Measurements from ENCODE around the gene DMD.

Gene DMD

DNA sequence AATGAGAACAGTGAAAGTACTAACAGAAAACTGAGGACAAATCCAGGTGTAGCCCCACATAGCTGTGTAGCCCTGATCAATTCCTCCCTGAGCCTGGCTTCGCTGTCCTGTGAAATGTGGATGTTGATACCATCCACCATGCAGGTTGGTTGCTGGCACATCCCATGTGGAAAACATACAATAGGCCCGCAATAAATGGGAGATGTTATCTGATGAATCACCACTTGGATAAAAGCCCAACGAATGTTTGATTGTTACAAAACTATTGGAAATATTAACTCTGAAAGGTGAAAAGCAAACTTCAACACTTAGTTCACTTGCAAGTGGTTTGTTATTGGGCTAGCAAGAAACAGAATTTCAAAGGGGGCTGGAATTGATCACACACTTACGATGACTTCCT, 1953.2 kb downstream of the DMD start:
- DNase-seq (ENCODE audit: low read depth in 1 of 2, low spot score in 1 of 2), result no peak

DNA sequence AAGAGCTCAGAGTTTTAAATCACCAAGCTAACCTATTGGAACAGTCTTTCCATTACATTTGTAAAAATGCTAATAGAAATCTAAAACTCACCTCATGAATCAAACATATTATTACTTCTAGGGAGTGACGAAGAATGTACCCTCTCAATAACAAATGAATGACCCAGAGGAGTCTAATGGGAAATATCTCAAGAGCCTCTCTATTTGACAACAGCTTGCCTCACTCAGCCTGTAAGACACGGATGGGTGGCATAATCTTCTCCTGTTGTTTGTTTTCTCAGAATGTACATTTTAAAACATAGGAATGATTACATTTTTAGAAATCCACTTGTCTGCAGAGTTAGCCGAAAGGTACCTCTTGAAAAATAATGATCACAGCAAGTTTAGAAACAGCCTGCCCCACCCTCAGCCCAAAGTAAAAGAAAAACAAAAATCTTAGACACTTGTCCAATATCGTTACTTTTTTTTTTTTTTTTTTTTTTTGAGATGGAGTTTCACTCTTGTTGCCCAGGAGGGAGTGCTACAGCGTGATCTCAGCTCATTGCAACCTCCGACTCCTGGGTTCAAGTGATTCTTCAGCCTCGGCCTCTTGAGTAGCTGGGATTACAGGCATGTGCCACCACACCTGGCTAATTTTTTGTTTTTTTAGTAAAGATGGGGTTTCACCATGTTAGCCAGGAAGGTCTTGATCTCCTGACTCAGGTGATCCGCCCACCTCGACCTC, 1955.9 kb downstream of the DMD start:
- DNase-seq (ENCODE audit: low read depth in 1 of 2, low spot score in 1 of 2), result no peak

DNA sequence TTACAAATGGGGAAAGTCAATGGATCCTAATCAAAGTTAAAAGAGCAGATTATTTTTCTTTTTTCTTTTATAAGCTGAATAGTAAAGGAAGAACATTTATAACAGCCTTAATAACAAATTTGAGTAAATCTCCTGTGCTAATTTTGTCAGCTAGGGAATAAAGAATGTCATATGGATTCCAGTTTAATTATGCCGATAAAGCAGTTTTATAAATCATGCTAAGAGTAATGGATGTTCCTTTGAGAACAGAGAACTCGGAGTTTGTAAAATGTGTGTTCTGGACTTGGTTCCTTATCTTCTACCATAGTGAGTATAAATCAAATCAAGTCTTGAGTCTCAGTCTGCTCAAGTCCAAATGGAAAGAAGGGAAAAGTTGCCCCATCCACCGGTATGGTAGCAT, 1959.2 kb downstream of the DMD start:
- DNase-seq (ENCODE audit: low read depth in 1 of 2, low spot score in 1 of 2), result no peak

DNA sequence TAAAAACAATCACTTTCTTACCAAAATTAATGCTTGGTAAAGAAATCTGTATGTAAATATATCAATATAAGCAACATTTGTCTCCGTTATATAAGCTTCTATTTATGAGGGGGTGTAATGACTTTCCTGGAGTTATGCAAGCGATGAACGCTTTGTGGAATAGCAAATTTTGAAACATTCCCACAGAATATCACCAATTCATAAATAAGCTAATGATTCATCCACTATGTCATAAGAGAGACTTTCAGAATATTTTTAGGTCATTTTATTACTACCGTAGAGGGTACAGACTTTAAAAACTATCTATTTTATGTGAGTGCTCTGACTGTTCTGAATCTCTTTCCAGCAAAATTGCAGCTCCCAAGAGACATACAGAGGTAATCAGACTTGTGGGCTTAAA, 1960.0 kb downstream of the DMD start:
- no peak for DNase-seq (ENCODE audit: low read depth in 1 of 2, low spot score in 1 of 2)

DNA sequence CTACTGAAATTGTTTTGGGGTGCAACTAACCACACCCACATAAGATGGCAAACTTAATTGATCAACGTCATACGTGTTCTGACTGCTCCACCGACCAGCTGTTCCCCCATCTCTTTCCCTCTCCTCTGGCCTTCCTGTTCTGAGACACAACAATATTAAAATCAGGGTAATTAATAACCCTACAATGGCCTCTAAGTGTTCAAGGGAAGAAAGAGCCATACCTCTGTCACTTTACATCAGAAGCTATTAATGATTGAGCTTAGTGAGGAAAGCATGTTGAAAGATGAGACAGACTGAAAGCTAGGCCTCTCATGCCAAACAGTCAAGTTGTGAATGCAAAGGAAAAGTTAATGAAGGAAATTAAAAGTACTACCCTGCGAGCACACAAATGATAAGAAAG, 1965.6 kb downstream of the DMD start:
- no peak for DNase-seq (ENCODE audit: low read depth in 1 of 2, low spot score in 1 of 2)

DNA sequence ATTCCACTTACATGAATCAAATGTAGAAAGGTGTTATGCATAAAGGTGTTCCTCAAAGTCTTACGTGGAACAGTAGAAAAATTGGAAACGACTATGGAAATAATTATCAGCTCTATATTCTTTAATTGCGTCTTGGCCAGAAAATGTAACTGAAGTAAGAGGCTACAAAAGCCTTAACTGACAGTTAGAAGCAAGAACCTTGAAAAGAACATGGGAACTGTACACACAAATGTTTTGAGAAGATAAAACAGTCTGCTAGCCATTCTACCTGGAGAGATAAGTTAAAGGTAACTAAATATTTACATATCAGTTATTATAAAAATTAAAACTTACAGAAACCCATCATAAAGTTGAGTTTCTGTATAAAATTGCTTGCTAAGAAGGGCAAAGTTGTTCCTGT, 1967.5 kb downstream of the DMD start:
- DNase-seq (ENCODE audit: low read depth in 1 of 2, low spot score in 1 of 2), result no peak

DNA sequence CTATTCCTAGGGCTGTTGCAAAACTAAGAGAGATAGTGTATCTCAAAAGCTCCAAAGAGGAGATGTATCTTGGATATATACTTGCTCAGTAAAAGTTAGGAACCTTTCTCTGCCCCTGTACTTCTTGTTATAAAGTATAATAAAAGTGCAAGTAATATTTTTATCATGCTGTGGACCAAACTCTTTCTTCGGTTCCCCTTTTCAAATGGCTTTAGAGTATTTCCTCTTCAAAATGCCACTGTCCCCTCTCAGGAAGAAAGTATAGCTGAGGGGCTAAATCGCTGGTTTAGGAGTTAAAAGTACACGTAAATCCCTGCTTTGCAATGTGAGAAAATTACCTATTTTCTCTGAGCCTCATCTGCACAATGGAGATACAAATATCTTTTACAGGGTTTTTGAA, 1970.4 kb downstream of the DMD start:
- DNase-seq (ENCODE audit: low read depth in 1 of 2, low spot score in 1 of 2), result no peak

DNA sequence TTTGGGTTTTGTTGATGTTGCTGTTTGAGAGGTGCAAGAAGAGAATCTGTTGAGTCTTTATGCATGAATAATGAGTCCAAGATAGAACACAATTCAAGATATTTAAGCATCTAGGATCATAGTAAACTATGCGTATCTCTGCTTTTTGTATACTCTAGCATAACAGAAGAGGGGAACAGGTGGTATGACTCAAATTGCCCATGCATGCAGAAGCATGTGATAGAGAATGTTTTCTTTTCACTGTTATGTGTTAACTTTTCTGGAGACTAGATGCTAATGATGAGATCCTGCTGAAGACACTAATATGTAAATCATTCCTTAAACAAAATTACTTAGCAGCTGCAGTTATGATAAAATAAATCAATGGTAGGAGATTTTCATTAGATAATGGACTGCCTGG, 1974.2 kb downstream of the DMD start:
- DNase-seq (ENCODE audit: low read depth in 1 of 2, low spot score in 1 of 2), result no peak

DNA sequence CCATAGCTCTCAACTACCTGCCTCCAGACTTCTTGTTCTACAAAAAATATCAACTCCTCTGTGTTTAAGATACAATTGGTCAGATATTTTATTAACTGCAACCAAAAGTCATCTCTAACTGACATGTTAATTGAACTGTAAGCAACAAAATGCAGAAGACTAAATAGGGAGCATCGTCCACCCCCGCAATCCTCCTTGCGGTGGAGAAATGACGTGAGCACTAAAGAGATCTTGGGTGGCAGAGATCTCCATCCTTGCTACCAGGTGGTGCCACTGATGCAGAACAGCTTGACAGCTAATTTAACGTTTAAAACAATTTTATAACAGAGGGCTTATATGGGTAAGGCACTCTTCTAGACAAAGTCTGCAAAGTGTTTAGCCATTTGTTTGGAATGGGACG, 1975.1 kb downstream of the DMD start:
- DNase-seq (ENCODE audit: low read depth in 1 of 2, low spot score in 1 of 2), result no peak

DNA sequence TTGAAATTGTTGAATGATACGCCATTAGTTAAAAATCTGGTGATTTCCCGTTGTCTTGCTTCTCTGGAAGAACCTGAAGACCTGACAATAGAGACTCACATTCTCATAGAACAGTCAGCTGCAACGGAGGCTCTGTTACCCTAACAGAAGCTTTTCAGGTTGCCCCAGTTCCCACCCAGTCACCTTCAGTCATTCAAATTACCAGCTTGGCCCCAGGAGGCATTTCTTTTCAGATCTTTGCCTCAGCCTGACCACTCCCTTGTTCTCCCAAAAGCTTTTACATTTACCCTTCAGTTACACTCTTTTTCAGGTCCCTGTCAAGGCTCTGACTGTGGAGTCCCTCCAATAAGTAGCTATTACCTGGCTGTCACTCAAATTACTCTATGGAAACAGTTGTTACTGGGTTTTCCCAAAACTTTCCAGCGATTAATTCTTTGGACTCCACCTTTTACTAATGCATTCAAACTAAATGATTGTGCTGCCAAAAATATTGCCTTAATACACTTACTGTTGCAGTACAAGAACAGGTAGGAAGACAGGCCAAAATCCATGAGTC, 1977.3 kb downstream of the DMD start:
- no peak for DNase-seq (ENCODE audit: low read depth in 1 of 2, low spot score in 1 of 2)

DNA sequence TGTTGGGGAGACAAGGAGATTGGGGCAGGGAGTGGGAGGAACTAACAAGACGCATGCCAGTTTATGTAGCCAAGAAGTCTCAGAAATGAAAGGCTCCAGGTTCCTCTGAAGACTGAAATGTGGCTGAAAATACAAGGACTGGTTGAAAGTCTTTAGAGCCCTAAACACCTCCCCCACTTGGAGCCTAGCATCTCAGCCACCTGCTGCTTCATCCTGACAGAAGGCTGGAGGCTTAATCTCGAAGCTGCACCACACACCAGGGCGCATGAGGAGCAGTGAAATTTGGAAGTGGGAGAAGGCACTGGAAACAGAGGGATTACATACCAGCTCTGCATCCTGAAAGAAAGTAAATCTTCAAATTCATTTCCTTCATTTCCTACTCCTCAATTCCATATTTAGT, 1978.8 kb downstream of the DMD start:
- DNase-seq (ENCODE audit: low read depth in 1 of 2, low spot score in 1 of 2), result no peak

DNA sequence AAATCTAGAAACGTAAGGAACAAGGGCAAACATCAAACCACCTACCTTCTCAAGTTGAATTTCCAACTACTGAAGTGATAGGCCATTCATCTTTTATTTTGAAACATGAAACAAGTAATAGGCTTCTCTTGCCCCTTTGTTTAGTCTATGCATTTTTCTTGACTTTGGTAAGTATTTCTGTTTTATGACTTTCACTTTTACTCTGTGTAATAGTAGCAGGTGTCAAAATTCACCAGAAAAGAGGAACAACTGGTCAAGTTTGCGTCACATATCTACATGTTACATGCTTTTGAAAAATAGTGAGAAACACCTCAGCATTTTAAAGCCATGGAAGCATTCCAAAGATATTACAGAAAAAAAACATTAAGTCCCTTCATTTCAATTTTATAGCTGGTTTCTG, 1982.4 kb downstream of the DMD start:
- no peak for DNase-seq (ENCODE audit: low read depth in 1 of 2, low spot score in 1 of 2)

DNA sequence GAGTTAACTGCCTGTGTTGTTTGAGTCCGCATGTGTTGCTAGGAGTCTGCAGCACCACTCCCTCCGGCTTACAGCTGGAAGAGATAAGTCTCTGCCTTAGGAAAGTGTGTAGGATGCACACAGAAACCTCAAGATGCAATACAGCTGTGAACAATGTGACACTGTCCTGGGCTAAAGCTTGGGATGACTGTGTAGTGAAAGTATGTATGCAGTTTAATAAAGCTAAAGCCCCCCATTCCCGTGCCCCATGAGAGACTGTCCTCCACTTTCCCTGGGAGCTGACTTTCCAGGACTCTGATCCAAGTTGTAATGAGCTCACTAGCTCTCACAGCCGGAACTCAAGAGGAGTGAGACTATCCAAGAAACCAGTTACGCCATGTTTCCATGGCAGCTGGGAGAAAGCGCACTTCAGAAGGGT, 1982.9 kb downstream of the DMD start:
- DNase-seq (ENCODE audit: low read depth in 1 of 2, low spot score in 1 of 2), result no peak

DNA sequence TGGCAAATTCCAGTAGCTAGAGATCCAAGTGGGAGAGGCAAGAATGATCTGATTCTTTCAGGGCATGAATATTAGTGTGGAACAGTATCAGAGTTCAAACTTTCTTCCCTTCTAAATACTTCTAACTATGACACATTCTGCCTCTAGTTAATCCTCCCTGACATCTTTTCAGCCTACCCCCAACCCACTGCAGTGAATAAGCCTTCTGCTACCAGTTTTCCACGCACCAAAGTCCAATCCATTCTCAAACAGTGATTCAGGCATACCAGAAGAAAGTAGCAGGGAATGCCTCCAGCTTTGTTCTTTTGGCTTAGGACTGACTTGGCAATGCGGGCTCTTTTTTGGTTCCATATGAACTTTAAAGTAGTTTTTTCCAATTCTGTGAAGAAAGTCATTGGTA, 1984.1 kb downstream of the DMD start:
- DNase-seq (ENCODE audit: low read depth in 1 of 2, low spot score in 1 of 2), result no peak

DNA sequence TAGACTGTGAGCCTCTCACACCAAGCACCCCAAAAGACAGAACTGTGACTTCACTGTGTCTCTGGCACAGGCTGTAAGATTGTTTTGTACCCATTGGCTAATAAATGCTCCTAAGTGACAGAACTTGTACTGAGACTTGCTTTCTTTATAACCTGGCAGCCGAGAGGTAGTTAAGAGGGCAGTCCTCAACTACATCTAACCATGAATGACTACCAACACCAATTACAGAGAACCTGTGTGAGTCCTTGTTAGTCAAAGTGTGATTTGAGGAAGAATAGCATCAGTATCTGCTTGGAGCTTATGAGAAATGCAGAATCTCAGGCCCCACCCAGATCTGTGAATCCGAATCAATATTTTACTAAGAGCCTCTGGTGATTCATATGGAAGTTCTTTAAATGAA, 1985.5 kb downstream of the DMD start:
- no peak for DNase-seq (ENCODE audit: low read depth in 1 of 2, low spot score in 1 of 2)

DNA sequence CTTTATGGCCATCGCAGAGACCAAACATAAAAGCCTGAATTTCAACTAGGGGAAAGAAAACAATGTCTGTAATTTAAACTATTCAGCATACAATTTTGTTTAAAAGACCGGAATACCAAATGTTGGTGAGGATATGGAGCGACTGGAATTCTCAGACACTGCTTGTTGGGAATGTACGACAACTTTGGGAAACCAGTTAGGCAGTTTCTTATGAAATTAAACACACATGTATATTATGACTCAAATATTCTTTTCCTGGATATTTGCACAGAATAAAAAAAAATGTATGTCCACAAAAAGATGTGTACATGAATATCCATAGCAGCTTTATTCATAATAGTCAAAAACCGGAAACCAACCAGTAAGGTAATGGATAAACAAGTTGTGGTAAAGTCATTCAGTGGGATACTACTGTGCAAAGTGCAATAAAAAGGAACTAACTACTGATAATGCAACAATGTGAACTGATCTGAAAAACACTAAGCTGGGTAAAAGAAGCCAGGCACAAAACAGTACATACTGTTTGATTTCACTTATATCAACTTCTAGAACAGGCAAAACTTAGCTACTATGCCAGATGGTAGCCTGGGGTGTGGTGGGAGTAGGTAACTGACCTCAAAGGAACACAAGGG, 1986.9 kb downstream of the DMD start:
- DNase-seq (ENCODE audit: low read depth in 1 of 2, low spot score in 1 of 2), result no peak

DNA sequence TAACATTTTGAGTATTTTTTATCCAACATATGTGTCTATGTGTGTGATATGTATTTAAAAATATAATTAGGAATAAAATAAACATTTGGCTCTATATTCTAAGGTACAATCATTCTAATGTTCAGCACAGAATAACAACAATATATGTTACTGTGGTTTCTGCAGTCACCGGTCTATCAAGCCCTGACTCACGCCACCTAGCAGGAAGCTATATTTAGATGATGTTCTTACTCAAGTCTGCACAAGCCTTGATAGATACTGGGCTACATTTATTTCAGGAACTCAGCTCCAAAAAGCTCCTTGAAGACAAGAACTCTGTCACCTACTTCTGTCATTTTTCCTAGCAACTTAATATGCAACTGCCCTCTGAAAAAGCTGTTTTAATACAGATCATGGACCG, 1987.5 kb downstream of the DMD start:
- no peak for DNase-seq (ENCODE audit: low read depth in 1 of 2, low spot score in 1 of 2)

DNA sequence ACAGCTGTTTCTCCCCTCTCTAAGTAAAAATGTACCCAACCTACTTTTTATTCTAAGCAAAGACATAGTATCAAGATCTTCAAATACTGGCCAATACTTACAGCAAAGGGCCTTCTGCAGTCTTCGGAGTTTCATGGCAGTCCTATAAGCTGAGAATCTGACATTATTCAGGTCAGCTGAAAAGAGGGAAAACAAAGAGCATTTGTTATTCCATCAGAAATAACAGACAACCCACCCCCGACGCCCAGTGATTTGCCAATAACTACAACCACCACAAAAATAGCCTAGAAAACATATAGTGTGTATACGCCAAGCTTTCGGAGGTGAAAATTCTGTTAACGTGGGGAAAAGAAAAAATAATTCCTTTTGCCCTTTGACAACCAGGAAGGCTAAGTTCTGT, 1988.4 kb downstream of the DMD start:
- DNase-seq (ENCODE audit: low read depth in 1 of 2, low spot score in 1 of 2), result no peak

DNA sequence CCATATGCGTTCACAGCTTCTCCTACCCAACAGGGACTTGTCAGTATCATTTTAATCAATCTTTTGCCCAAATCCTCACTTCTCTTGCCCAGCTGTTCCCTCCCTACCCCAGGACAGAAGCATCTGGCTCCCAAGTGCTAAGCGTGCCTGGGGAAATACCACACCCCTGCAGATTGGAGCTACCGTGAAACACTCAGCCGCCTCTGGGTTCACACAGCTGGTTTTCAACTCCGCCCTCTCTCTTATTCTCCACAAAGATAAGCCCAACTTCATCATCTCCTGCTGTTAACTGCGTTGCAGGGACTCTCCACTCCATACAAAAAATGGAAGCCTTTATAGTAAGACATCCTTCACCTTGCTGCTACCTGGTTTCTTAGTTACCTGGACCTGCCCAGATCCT, 1992.2 kb downstream of the DMD start:
- DNase-seq (ENCODE audit: low read depth in 1 of 2, low spot score in 1 of 2), result no peak

DNA sequence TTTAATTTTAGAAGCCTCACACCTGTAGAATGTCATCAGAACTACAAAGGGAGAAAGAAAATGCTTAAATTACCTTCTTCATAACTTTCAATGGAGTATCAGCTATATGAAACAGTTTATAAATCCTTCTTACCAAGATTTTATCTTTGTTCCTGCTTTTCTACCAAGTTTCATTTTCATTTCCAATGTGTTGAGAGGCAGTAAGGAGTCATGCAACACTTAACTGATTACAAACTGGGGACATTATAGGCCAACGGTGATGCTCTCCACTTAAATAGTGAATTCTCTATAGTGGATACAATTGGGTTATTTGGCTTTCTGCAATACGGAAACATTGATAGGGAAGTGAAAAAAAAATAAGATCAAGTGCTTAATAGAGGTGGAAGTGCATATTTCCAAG, 1994.3 kb downstream of the DMD start:
- no peak for DNase-seq (ENCODE audit: low read depth in 1 of 2, low spot score in 1 of 2)

DNA sequence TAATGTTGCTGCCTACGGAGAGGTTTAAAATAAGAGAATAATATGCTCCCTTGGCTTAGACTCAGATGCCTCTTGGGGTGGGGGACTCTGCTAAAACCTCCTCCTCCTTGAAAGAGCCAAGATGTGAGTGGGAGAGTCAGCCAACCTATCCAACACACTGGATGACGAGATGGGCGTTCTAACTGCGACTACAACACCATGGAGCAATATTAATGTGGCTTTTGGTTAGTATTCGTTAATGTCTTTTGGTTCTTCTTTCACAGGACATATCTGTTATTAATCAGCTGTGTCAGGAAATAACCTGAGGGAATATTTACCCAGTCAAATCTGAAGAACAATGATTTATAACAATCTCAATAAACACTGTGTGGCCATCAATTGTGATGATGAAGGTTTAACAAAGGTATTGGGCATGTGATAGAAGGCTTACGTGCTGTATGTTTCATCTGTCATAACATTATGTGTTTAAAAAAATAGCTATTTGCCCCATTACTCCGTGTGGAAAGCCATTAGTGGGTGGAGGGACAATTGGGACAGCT, 1996.0 kb downstream of the DMD start:
- no peak for DNase-seq (ENCODE audit: low read depth in 1 of 2, low spot score in 1 of 2)

DNA sequence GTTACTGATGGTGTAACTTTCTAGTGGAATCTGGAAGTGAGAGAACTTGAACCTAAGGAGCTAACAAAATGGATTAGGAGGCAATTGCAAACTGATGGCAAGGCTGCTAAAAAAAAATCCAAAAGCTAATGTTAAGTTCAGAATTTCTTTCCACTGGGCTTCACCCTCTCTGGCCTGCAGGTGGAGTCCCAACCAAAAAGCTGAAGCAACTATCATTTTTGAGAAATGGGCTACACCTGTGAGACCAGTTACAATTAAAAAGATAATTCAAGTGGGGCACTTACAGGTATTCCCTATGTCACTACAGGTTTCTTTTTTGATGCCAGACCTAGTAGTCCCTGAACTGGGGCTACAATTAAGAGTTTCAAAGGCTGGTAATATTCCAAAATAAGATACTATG, 1997.4 kb downstream of the DMD start:
- no peak for DNase-seq (ENCODE audit: low read depth in 1 of 2, low spot score in 1 of 2)

Measured in stimulated activated CD4-positive, alpha-beta T cell treated with anti-CD3 and anti-CD28 coated beads, Interleukin-15, amount 100 ng/mL, for 1 hour (primary cell).